ENCODE data around the gene NFKBIL1. TPM values are rescaled to one million over a fixed set of nuclear protein-coding genes. Genes with fewer than 3 reads are reported as not detected.

NFKBIL1 gene
- polyA plus RNA-seq, 1 experiment = 13.6 TPM

DNA sequence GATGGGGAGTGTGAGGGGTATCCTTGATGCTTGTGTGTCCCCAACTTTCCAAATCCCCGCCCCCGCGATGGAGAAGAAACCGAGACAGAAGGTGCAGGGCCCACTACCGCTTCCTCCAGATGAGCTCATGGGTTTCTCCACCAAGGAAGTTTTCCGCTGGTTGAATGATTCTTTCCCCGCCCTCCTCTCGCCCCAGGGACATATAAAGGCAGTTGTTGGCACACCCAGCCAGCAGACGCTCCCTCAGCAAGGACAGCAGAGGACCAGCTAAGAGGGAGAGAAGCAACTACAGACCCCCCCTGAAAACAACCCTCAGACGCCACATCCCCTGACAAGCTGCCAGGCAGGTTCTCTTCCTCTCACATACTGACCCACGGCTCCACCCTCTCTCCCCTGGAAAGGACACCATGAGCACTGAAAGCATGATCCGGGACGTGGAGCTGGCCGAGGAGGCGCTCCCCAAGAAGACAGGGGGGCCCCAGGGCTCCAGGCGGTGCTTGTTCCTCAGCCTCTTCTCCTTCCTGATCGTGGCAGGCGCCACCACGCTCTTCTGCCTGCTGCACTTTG lies 28.0 kb downstream of the NFKBIL1 start, which contains the start of gene TNF:
Gene TNF (plus strand): TSS at position 231 of the 567 bp plus-strand sequence. CDS start 177 bp downstream, at position 408.
- Histone ChIP-seq H3K4me3 (ENCODE audit: low read depth, low read length) (no peak within 1 kb of the TSS), H3K27me3 (ENCODE audit: control insufficient read depth, insufficient read depth, low read length) (no peaks in the 10 kb centered on the region; the same call in 1 of the 2 replicates), H3K36me3 (ENCODE audit: control insufficient read depth, insufficient read depth, low read length) (no peaks in the 10 kb centered on the region)
- TF ChIP-seq, protein P1, sequence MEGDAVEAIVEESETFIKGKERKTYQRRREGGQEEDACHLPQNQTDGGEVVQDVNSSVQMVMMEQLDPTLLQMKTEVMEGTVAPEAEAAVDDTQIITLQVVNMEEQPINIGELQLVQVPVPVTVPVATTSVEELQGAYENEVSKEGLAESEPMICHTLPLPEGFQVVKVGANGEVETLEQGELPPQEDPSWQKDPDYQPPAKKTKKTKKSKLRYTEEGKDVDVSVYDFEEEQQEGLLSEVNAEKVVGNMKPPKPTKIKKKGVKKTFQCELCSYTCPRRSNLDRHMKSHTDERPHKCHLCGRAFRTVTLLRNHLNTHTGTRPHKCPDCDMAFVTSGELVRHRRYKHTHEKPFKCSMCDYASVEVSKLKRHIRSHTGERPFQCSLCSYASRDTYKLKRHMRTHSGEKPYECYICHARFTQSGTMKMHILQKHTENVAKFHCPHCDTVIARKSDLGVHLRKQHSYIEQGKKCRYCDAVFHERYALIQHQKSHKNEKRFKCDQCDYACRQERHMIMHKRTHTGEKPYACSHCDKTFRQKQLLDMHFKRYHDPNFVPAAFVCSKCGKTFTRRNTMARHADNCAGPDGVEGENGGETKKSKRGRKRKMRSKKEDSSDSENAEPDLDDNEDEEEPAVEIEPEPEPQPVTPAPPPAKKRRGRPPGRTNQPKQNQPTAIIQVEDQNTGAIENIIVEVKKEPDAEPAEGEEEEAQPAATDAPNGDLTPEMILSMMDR (IDR thresholded peaks at IDR 0.05; ENCODE audit: insufficient read depth, low read depth, low read length) = no peak
- ChIA-PET CTCF (interaction anchor here (1.1 to 5.3 kb wide), 4 partner anchors 8 to 26 kb away, joined by 3 to 35 read pairs (median 10); partner anchors contain the start of gene NFKBIL1), POLR2A (no interaction called here)
- DNase-seq (ENCODE audit: low read depth) = no peak

DNA sequence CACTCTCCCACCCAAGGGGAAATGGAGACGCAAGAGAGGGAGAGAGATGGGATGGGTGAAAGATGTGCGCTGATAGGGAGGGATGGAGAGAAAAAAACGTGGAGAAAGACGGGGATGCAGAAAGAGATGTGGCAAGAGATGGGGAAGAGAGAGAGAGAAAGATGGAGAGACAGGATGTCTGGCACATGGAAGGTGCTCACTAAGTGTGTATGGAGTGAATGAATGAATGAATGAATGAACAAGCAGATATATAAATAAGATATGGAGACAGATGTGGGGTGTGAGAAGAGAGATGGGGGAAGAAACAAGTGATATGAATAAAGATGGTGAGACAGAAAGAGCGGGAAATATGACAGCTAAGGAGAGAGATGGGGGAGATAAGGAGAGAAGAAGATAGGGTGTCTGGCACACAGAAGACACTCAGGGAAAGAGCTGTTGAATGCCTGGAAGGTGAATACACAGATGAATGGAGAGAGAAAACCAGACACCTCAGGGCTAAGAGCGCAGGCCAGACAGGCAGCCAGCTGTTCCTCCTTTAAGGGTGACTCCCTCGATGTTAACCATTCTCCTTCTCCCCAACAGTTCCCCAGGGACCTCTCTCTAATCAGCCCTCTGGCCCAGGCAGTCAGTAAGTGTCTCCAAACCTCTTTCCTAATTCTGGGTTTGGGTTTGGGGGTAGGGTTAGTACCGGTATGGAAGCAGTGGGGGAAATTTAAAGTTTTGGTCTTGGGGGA lies 28.7 kb downstream of the NFKBIL1 start:
- no peak for DNase-seq (ENCODE audit: low read depth)
- TF ChIP-seq, protein P1 (IDR thresholded peaks at IDR 0.05; ENCODE audit: insufficient read depth, low read depth, low read length) = no peak

DNA sequence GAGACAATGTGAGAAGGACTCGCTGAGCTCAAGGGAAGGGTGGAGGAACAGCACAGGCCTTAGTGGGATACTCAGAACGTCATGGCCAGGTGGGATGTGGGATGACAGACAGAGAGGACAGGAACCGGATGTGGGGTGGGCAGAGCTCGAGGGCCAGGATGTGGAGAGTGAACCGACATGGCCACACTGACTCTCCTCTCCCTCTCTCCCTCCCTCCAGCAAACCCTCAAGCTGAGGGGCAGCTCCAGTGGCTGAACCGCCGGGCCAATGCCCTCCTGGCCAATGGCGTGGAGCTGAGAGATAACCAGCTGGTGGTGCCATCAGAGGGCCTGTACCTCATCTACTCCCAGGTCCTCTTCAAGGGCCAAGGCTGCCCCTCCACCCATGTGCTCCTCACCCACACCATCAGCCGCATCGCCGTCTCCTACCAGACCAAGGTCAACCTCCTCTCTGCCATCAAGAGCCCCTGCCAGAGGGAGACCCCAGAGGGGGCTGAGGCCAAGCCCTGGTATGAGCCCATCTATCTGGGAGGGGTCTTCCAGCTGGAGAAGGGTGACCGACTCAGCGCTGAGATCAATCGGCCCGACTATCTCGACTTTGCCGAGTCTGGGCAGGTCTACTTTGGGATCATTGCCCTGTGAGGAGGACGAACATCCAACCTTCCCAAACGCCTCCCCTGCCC lies 29.6 kb downstream of the NFKBIL1 start:
- ChIA-PET POLR2A (no interaction called here), CTCF (interaction anchor here (1.1 to 15.5 kb wide), 6 partner anchors 9 to 83 kb away, joined by 3 to 156 read pairs (median 4); partner anchors contain the start of genes ATP6V1G2 and NFKBIL1)
- Histone ChIP-seq H3K27me3 (ENCODE audit: control insufficient read depth, insufficient read depth, low read length) (no peaks in the 10 kb centered on the region; the same call in 1 of the 2 replicates), H3K4me3 (ENCODE audit: low read depth, low read length) (no peak overlapping the region), H3K36me3 (ENCODE audit: control insufficient read depth, insufficient read depth, low read length) (no peaks in the 10 kb centered on the region)
- TF ChIP-seq, protein P1 (IDR thresholded peaks at IDR 0.05; ENCODE audit: insufficient read depth, low read depth, low read length) = no peak
- DNase-seq (ENCODE audit: low read depth) = no peak

More for the DNA sequence above, 28.7 kb downstream of the NFKBIL1 start:
- ChIA-PET POLR2A (no interaction called here), CTCF (interaction anchor here (1.1 to 15.5 kb wide), 4 partner anchors 8 to 28 kb away, joined by 3 to 156 read pairs (median 20); partner anchors contain the start of genes ATP6V1G2 and NFKBIL1)
- Histone ChIP-seq H3K4me3 (ENCODE audit: low read depth, low read length) (no peak overlapping the region), H3K36me3 (ENCODE audit: control insufficient read depth, insufficient read depth, low read length) (no peaks in the 10 kb centered on the region), H3K27me3 (ENCODE audit: control insufficient read depth, insufficient read depth, low read length) (no peaks in the 10 kb centered on the region; the same call in 1 of the 2 replicates)

DNA sequence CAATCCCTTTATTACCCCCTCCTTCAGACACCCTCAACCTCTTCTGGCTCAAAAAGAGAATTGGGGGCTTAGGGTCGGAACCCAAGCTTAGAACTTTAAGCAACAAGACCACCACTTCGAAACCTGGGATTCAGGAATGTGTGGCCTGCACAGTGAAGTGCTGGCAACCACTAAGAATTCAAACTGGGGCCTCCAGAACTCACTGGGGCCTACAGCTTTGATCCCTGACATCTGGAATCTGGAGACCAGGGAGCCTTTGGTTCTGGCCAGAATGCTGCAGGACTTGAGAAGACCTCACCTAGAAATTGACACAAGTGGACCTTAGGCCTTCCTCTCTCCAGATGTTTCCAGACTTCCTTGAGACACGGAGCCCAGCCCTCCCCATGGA lies 30.2 kb downstream of the NFKBIL1 start:
- H3K27me3 ChIP-seq (ENCODE audit: control insufficient read depth, insufficient read depth, low read length) = no peaks in the 10 kb centered on the region; the same call in 1 of the 2 replicates
- ChIA-PET CTCF (interaction anchor here (1.4 to 15.5 kb wide), 5 partner anchors 9 to 83 kb away, joined by 3 to 156 read pairs (median 4); partner anchors contain the start of genes ATP6V1G2 and NFKBIL1), POLR2A (no interaction called here)
- H3K36me3 ChIP-seq (ENCODE audit: control insufficient read depth, insufficient read depth, low read length) = no peaks in the 10 kb centered on the region
- TF ChIP-seq, protein P1 (IDR thresholded peaks at IDR 0.05; ENCODE audit: insufficient read depth, low read depth, low read length) = no peak
- H3K4me3 ChIP-seq (ENCODE audit: low read depth, low read length) = no peak overlapping the region
- DNase-seq (ENCODE audit: low read depth) = no peak

All from BJ (cell line).